ENCODE data around the gene PCNT.
"Not testable (repeated sequence)": the region's sequence is repeated elsewhere in the genome, so short reads cannot be mapped to it uniquely, and the experiment has no call there.

PCNT gene

GRCh38 chr21:46385846-46386733, 62.1 kb downstream of the PCNT start:
- DNase-seq (ENCODE audit: low read depth in 2 of 2) = no peak

DNA sequence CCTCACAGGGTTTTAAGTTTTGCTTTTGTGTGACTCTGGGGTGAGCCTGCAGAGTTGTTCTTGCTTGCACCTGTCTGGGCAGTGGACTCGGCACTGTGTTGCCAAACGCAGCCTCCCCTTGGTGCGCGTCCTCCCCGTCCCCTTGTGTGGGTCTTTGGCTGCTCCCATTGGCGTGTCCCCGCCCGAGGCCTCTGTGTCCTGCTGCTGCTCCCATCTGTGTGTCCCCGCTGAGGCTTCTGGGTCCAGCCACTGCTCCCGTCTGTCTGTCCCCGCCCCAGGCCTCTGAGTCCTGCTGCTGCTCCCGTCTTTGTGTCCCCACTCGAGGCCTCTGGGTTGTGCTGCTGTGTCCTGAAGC, 62.8 kb downstream of the PCNT start:
- DNase-seq (ENCODE audit: low read depth in 2 of 2) = no peak

DNA sequence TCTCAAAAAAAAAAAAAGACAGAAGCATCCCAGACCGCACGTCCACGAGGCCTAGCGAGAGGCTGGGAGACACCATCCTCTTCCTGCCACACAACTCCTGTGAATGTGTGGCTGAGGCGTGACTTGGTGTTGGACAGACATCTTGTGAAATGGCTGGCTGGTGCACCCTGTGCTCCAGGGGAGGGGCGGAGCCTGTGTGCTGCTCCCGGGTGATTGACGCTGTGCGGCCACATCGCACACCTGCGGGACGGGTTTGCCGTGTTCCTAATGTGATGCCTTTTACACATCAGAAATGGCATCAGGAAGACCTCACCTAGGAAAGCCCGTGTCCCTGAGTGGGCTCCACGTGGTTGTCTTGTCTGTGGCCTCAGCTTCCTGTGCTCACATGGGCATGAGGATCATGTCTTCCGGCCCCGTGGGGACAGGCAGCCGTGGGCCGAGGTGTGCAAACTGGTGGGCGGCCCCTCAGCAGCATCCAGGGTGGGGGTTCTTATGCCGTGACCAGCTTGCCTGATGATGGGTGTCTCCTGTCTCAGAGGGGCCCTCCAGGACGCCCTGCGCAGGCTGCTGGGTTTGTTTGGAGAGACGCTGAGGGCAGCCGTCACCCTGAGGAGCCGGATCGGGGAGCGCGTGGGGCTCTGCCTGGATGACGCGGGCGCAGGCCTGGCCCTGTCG, 64.4 kb downstream of the PCNT start:
- no peak for DNase-seq (ENCODE audit: low read depth in 2 of 2)

- no peak for DNase-seq (ENCODE audit: low read depth in 2 of 2)
Measured at GRCh38 chr21:46388896-46389295, 64.9 kb downstream of the PCNT start.

GRCh38 chr21:46390603-46391545, 66.9 kb downstream of the PCNT start:
- DNase-seq (ENCODE audit: low read depth in 2 of 2) = no peak

GRCh38 chr21:46391773-46392172, 67.8 kb downstream of the PCNT start:
- DNase-seq (ENCODE audit: low read depth in 2 of 2) = no peak

DNA sequence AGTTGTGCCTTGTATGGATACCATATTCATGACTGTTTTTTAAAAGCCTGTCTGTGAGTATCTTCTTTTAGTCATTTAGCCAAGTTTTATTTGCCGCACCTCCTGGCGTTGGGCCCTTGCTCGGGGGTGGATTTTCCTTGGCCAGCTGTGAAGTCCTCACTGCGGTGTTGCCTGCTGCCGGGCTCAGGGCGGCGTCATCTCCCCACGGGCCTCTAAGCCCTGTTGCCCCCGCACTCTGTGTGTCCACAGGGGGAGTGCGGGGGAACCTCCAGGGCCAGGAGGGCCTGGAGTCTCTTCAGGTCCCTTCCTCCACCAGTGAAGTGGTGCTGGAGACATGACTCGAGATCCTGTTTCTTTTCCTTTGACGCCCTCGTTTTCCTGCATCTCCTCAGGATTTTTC, 69.0 kb downstream of the PCNT start:
- no peak for DNase-seq (ENCODE audit: low read depth in 2 of 2)

DNA sequence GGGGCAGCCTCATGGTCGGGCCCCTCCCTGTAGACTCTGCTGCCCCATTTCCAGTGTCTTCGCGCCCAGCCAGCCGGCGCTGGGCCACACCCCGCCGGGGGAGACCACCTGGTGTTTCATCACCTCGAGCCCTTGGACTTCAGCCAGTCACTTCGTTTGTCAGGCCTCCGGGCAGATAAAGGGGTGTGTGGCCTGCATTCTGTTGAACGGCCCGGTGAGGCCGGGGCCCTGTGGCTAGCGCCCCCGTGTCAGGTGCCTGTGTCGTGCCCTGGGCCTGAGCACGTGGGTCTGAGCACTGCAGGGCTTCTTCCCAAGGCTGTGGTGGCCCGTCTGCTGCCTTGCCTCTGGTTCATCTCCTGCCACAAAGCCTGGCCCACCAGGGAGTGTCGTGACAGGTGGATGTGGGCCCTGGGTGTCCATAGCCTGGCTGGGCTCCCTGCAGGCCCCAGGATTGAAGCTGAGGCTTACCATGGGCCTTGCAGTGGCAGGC, 69.5 kb downstream of the PCNT start:
- DNase-seq (ENCODE audit: low read depth in 2 of 2) = no peak

GRCh38 chr21:46393941-46394594, 70.1 kb downstream of the PCNT start:
- DNase-seq (ENCODE audit: low read depth in 2 of 2) = no peak

- no peak for DNase-seq (ENCODE audit: low read depth in 2 of 2)
Measured at GRCh38 chr21:46394595-46395104, 70.7 kb downstream of the PCNT start.

- DNase-seq (ENCODE audit: low read depth in 2 of 2) = no peak
Measured at GRCh38 chr21:46397211-46397905, 73.4 kb downstream of the PCNT start.

GRCh38 chr21:46397993-46398392, 74.0 kb downstream of the PCNT start:
- no peak for DNase-seq (ENCODE audit: low read depth in 2 of 2)

DNA sequence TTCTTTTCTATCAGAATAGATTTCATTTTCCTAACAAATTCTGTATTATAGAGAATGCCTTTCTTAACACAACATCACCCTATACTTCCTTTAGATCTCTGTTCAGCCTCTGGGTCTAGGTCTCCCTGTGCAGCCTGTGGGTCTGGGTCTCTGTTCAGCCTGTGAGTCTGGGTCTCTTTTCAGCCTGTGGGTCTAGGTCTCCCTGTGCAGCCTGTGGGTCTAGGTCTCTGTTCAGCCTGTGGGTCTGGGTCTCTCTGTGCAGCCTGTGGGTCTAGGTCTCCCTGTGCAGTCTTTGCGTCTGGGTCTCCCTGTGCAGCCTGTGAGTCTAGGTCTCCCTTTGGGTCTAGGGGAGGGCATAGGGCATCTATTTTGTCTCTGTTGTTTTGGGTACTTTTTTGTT, 75.2 kb downstream of the PCNT start:
- no peak for DNase-seq (ENCODE audit: low read depth in 2 of 2)

- no peak for DNase-seq (ENCODE audit: low read depth in 2 of 2)
Measured at GRCh38 chr21:46399686-46400085, 75.7 kb downstream of the PCNT start.

- DNase-seq (ENCODE audit: low read depth in 2 of 2) = no peak
Measured at GRCh38 chr21:46401186-46401910, 77.4 kb downstream of the PCNT start.

GRCh38 chr21:46402421-46402820, 78.5 kb downstream of the PCNT start:
- no peak for DNase-seq (ENCODE audit: low read depth in 2 of 2)

DNA sequence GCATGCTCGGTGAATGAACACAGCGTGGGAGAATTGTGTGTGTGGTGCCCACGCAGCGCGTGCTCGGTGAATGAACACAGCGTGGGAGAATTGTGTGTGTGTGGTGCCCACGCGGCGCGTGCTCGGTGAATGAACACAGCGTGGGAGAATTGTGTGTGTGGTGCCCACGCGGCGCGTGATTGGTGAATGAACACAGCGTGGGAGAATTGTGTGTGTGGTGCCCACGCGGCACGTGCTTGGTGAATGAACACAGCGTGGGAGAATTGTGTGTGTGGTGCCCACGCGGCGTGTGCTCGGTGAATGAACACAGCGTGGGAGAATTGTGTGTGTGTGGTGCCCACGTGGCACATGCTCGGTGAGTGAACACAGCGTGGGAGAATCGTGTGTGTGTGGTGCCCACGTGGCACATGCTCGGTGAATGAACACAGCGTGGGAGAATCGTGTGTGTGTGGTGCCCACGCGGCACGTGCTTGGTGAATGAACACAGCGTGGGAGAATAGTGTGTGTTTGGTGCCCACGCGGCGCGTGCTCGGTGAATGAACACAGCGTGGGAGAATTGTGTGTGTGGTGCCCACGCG, 79.4 kb downstream of the PCNT start:
- DNase-seq (ENCODE audit: low read depth in 2 of 2) = not testable (repeated sequence)

- DNase-seq (ENCODE audit: low read depth in 2 of 2) = no peak
Measured at GRCh38 chr21:46404306-46404705, 80.3 kb downstream of the PCNT start.

DNA sequence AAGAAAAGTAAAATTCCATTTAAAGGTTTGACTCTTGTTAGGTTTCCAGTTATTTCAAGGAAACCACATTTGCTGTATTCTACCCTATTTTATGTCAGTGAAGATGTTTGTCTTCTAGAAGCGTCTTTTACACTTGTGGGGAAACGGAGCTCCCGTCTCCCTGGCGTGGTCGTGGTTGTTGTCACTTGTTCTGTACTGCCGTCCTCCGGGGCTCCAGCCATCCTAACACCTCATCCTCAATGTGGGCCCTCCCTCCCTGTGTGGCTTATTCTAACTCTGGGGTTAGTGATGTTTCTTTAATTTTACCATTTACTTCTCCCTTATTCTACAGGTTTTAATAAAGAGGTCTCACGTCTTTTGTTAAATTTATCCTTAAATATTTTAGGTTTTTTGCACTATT, 82.0 kb downstream of the PCNT start:
- DNase-seq (ENCODE audit: low read depth in 2 of 2) = no peak

Data from stimulated activated CD8-positive, alpha-beta memory T cell treated with anti-CD3 and anti-CD28 coated beads, Interleukin-2, amount 100 ng/mL, for 1 hour (primary cell).